ENCODE results near the gene SLAMF7.
"Not testable (repeated sequence)": the region's sequence is repeated elsewhere in the genome, so short reads cannot be mapped to it uniquely, and the experiment has no call there.

SLAMF7 gene

DNA sequence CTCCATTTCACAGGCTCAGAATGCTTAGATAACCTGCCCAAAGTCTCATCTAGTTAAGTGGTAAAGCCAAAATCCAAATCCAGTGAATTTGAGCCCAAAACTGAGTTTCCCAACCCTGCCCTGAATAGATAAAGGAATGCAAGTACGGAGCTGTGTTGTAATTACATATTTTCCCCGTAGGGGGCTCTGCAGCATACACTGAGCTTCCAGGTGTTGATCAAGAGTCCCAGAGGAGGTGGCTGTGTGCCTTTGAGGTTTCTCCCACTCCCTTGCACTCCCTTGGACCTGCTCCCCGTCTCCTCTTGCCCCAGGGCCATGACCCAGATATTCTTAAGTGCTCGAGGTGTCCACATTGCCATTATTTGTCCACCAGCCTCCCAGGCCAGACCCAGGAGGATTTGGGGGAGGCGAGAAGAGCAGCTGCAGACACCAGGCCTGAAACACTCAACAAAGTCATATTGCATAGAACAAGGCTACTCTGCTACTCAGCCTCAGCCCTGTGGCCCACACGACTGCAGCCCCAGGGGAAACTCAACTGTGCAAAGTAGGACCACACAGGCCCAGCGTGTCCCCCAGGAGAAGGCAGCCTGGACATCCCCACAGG is 38.5 kb downstream of the SLAMF7 start:
- Histone ChIP-seq H3K9me3 (ENCODE audit: insufficient read depth, low read length) (peaks cover 13% of the 10 kb centered on the region; the same call in 1 of the 2 replicates), H3K4me1 (ENCODE audit: insufficient read depth, insufficient read length) (no peaks in the 10 kb centered on the region)
- TF ChIP-seq SUZ12 (IDR thresholded peaks at IDR 0.05; ENCODE audit: extremely low read depth, insufficient read depth, insufficient read length) (no peak), ZNF274 (IDR thresholded peaks at IDR 0.05; ENCODE audit: low read depth, low read length) (no peak), YY1 (IDR thresholded peaks at IDR 0.05; ENCODE audit: insufficient read depth, insufficient read length) (no peak)

DNA sequence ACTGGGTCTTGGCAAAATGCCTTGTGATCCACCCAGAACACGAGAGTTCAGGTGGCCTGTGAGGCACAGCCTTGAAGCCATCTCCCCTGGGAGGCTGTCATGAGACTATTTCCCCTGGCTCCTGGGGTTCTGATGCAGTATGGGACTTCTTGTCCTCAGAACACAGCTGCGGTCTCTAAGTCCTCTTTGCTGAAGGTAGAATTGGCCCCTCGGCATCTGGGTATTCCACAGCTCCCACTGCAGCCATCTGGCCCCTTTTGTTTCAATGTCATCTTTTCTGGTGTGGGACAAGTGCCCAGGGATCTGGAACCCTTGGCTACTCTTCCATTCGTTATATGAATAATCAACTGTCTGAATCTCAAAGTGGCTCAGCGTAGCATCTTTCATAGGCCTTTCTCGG is 39.9 kb downstream of the SLAMF7 start:
- no peaks in the 10 kb centered on the region for H3K4me1 ChIP-seq (ENCODE audit: insufficient read depth, insufficient read length)

More for the DNA sequence above, 38.5 kb downstream of the SLAMF7 start:
- Histone ChIP-seq H3K27me3 (ENCODE audit: insufficient read depth, insufficient read length) (no peaks in the 10 kb centered on the region), H3K9ac (ENCODE audit: insufficient read length, low read depth) (no peak overlapping the region), H3K36me3 (ENCODE audit: insufficient read depth, insufficient read length, low read length) (no peaks in the 10 kb centered on the region), H3K4me3 (ENCODE audit: insufficient read length, low read depth) (no peak overlapping the region)
- peak; percentile 51 for DNase-seq (ENCODE audit: low read depth, low spot score)

DNA sequence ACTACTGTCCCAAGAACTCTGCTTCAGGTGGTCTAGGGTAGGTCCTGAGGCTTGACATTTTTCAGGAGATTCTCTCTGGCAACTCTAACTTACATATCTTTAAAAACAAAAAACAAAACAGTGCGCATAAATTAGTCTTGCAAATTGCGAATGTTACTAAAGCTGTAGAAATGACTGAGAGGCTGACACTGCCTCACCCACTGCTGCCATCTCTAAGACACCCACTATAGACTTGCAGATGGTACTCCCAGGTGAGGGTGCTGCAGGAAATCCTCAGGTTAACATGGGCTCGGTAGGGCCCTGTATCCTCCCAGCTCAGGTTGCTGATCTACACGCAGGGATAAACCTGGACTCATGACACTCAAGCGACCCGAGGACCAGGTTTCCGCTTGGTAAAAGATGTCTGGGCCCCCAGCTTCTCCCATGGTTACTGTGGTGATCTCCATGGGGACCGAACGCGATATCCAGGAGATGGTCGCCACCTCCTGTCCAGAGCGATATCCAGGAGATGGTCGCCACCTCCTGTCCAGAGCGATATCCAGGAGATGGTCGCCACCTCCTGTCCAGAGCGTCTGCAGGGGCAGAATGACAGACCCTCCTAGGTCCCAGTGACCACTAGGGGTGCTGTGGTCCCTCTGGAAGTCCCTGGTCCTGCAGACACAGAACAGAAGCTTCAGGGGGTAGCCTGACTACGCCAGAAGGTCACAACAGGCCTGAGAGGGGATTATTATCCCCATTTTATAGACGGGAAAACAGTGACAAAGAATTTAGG is 40.8 kb downstream of the SLAMF7 start:
- TF ChIP-seq ZNF274 (IDR thresholded peaks at IDR 0.05; ENCODE audit: low read depth, low read length) (no peak), YY1 (IDR thresholded peaks at IDR 0.05; ENCODE audit: insufficient read depth, insufficient read length) (no peak), SUZ12 (IDR thresholded peaks at IDR 0.05; ENCODE audit: extremely low read depth, insufficient read depth, insufficient read length) (no peak)
- DNase-seq (ENCODE audit: low read depth, low spot score) = peak; percentile 76

More for the DNA sequence above, 39.9 kb downstream of the SLAMF7 start:
- Histone ChIP-seq H3K4me3 (ENCODE audit: insufficient read length, low read depth) (no peak overlapping the region), H3K9ac (ENCODE audit: insufficient read length, low read depth) (no peak overlapping the region), H3K36me3 (ENCODE audit: insufficient read depth, insufficient read length, low read length) (no peaks in the 10 kb centered on the region), H3K9me3 (ENCODE audit: insufficient read depth, low read length) (peaks cover 22% of the 10 kb centered on the region; the same call in 1 of the 2 replicates), H3K27me3 (ENCODE audit: insufficient read depth, insufficient read length) (no peaks in the 10 kb centered on the region)
- no peak for DNase-seq (ENCODE audit: low read depth, low spot score)
- no peak for TF ChIP-seq YY1 (IDR thresholded peaks at IDR 0.05; ENCODE audit: insufficient read depth, insufficient read length)
- TF ChIP-seq ZNF274 (IDR thresholded peaks at IDR 0.05; ENCODE audit: low read depth, low read length) = no peak
- TF ChIP-seq SUZ12 (IDR thresholded peaks at IDR 0.05; ENCODE audit: extremely low read depth, insufficient read depth, insufficient read length) = no peak

DNA sequence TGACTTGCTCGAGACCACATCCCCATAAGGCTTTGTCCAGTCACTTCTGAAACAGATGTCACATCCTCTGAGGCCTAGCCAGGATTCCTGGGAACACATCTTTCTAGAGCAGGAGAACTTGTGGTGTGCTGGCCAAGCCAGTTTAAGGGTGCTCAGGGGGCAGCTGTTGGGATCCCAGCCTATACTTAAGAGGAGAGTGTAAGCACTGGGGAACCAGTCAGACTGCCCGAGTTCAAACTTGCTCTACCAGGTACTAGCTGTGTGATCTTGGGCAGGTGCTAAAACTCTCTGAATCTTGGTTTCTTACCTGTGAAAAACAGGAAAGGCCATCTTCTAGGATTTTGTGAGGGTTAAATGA is 41.3 kb downstream of the SLAMF7 start:
- H3K4me1 ChIP-seq (ENCODE audit: insufficient read depth, insufficient read length) = no peaks in the 10 kb centered on the region
- TF ChIP-seq YY1 (IDR thresholded peaks at IDR 0.05; ENCODE audit: insufficient read depth, insufficient read length) = no peak
- TF ChIP-seq SUZ12 (IDR thresholded peaks at IDR 0.05; ENCODE audit: extremely low read depth, insufficient read depth, insufficient read length) = no peak
- TF ChIP-seq ZNF274 (IDR thresholded peaks at IDR 0.05; ENCODE audit: low read depth, low read length) = no peak
- H3K9me3 ChIP-seq (ENCODE audit: insufficient read depth, low read length) = peaks cover 22% of the 10 kb centered on the region; the same call in 1 of the 2 replicates
- no peaks in the 10 kb centered on the region for H3K27me3 ChIP-seq (ENCODE audit: insufficient read depth, insufficient read length)
- H3K9ac ChIP-seq (ENCODE audit: insufficient read length, low read depth) = no peak overlapping the region
- no peaks in the 10 kb centered on the region for H3K36me3 ChIP-seq (ENCODE audit: insufficient read depth, insufficient read length, low read length)
- no peak for DNase-seq (ENCODE audit: low read depth, low spot score)
- H3K4me3 ChIP-seq (ENCODE audit: insufficient read length, low read depth) = no peak overlapping the region

More for the DNA sequence above, 40.8 kb downstream of the SLAMF7 start:
- Histone ChIP-seq H3K36me3 (ENCODE audit: insufficient read depth, insufficient read length, low read length) (no peaks in the 10 kb centered on the region), H3K9me3 (ENCODE audit: insufficient read depth, low read length) (peaks cover 22% of the 10 kb centered on the region; the same call in 1 of the 2 replicates), H3K27me3 (ENCODE audit: insufficient read depth, insufficient read length) (no peaks in the 10 kb centered on the region), H3K9ac (ENCODE audit: insufficient read length, low read depth) (no peak overlapping the region), H3K4me1 (ENCODE audit: insufficient read depth, insufficient read length) (no peaks in the 10 kb centered on the region), H3K4me3 (ENCODE audit: insufficient read length, low read depth) (no peak overlapping the region)

DNA sequence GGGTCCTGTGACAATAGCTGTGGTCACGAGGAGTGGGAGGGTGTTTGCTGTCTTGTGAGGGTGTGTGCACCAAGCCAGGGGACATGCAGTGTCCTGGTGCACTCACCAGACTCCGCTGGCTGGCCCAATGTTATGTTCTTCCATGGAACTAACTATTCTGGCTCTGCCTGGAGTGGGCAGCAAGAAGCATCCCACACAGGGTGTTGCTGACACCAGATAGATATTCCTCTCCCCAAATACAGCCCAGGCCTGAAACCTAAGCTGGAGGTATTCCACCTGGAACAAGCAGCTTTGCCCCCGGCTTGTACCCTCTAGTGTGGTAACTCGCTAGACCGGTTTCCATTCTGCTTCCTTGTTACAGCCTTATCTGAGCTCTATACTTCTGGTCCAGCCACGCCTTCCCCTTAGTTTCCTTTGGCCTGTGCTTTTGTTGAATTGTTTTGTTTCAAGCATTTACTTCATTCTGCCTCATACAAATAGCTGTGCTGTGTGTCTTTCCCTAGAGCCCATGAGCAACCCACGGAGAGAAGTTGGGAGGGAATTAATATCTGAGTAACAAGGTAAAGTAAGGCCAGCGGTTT is 42.2 kb downstream of the SLAMF7 start:
- no peaks in the 10 kb centered on the region for H3K27me3 ChIP-seq (ENCODE audit: insufficient read depth, insufficient read length)
- no peaks in the 10 kb centered on the region for H3K36me3 ChIP-seq (ENCODE audit: insufficient read depth, insufficient read length, low read length)
- H3K9ac ChIP-seq (ENCODE audit: insufficient read length, low read depth) = no peak overlapping the region
- TF ChIP-seq YY1 (IDR thresholded peaks at IDR 0.05; ENCODE audit: insufficient read depth, insufficient read length) (no peak), SUZ12 (IDR thresholded peaks at IDR 0.05; ENCODE audit: extremely low read depth, insufficient read depth, insufficient read length) (no peak), ZNF274 (IDR thresholded peaks at IDR 0.05; ENCODE audit: low read depth, low read length) (no peak)
- H3K9me3 ChIP-seq (ENCODE audit: insufficient read depth, low read length) = peaks cover 22% of the 10 kb centered on the region; the same call in 1 of the 2 replicates
- DNase-seq (ENCODE audit: low read depth, low spot score) = no peak
- H3K4me3 ChIP-seq (ENCODE audit: insufficient read length, low read depth) = no peak overlapping the region
- H3K4me1 ChIP-seq (ENCODE audit: insufficient read depth, insufficient read length) = no peaks in the 10 kb centered on the region

DNA sequence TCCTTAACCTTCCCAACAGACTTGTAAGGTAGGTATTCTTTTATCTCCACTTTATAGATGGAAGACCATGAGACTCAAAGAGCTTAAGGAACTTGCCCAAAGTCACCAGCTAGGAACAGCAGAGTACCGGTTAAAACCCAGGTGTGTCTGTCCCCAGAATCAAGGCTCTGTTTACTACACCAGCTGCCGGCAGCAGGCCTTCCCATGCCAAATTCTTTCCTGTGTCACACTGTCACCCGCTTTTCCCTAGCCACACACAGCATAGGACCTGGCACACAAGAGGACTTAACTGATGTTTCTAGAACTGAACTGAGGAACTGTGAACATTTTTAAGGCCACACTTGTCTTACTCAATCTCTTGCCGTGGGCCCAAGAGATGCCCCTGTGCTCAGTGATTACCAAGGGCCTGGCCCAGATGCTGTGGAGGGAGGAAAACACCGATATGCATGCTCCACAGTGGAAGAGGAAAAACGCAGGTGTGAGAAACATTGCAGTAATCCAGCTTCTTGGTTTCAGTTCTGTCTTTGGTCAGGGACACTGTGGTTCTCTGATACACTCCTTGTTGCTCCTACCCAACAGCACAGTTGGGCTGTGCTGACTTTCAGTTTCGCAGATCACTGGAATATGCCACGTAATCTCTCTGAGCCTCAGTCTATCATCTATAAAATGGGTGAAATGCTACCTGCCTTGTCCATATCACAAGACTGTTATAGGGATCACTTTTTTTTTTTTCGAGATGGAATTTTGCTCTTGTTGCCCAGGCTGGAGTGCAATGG is 43.1 kb downstream of the SLAMF7 start:
- DNase-seq (ENCODE audit: low read depth, low spot score) = no peak
- TF ChIP-seq SUZ12 (IDR thresholded peaks at IDR 0.05; ENCODE audit: extremely low read depth, insufficient read depth, insufficient read length) (no peak), YY1 (IDR thresholded peaks at IDR 0.05; ENCODE audit: insufficient read depth, insufficient read length) (no peak), ZNF274 (IDR thresholded peaks at IDR 0.05; ENCODE audit: low read depth, low read length) (no peak)
- H3K4me1 ChIP-seq (ENCODE audit: insufficient read depth, insufficient read length) = no peaks in the 10 kb centered on the region
- H3K4me3 ChIP-seq (ENCODE audit: insufficient read length, low read depth) = no peak overlapping the region
- no peaks in the 10 kb centered on the region for H3K27me3 ChIP-seq (ENCODE audit: insufficient read depth, insufficient read length)
- H3K36me3 ChIP-seq (ENCODE audit: insufficient read depth, insufficient read length, low read length) = no peaks in the 10 kb centered on the region
- peaks cover 22% of the 10 kb centered on the region; the same call in 1 of the 2 replicates for H3K9me3 ChIP-seq (ENCODE audit: insufficient read depth, low read length)
- H3K9ac ChIP-seq (ENCODE audit: insufficient read length, low read depth) = no peak overlapping the region

DNA sequence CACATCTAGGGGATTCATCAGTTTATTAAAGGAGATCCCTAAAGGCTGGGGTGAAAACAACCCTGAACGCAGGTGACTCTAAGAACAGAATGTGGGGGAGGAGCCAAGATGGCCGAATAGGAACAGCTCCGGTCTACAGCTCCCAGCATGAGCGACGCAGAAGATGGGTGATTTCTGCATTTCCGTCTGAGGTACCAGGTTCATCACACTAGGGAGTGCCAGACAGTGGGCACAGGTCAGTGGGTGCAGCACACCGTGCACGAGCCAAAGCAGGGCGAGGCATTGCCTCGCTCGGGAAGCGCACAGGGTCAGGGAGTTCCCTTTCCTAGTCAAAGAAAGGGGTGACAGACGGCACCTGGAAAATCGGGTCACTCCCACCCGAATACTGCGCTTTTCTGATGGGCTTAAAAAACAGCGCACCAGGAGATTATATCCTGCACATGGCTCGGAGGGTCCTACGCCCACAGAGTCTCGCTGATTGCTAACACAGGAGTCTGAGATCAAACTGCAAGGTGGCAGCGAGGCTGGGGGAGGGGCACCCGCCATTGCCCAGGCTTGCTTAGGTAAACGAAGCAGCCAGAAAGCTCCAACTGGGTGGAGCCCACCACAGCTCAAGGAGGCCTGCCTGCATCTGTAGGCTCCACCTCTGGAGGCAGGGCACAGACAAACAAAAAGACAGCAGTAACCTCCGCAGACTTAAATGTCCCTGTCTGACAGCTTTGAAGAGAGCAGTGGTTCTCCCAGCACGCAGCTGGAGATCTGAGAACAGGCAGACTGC is 44.1 kb downstream of the SLAMF7 start:
- H3K4me3 ChIP-seq (ENCODE audit: insufficient read length, low read depth); H3K9ac ChIP-seq (ENCODE audit: insufficient read length, low read depth); H3K36me3 ChIP-seq (ENCODE audit: insufficient read depth, insufficient read length, low read length); H3K27me3 ChIP-seq (ENCODE audit: insufficient read depth, insufficient read length); H3K4me1 ChIP-seq (ENCODE audit: insufficient read depth, insufficient read length); DNase-seq (ENCODE audit: low read depth, low spot score): not testable (repeated sequence)
- peaks cover 22% of the 10 kb centered on the region; the same call in 1 of the 2 replicates for H3K9me3 ChIP-seq (ENCODE audit: insufficient read depth, low read length)

Measured in NT2/D1 (cell line).